Natural killer cell (primary cell): ENCODE results near the gene BORCS8. TPM values are rescaled to one million over a fixed set of nuclear protein-coding genes. Genes with fewer than 3 reads are reported as not detected.
"Not testable (repeated sequence)": the region's sequence is repeated elsewhere in the genome, so short reads cannot be mapped to it uniquely, and the experiment has no call there.

ENCODE experiments used
- ATAC-seq, 3 donors: fragments of 150-1000 bp in 2 of 3; fragments of 200-7000 bp in 1 of 3; cut with Tn5 transposase; 1 replicate in 1 of 3; 2 replicates in 2 of 3; pipeline ENCODE4 v1.10.0; 2021; ENCODE audit warnings: mild to moderate bottlenecking in 2 of 3, moderate library complexity in 2 of 3
- DNase-seq, 2 donors: peaks; one replicate each; pipeline versions ENCODE4 v3.0.0 to v3.0.0-alpha.2; 2013 to 2021; ENCODE audit warnings: mixed read lengths in 1 of 2
- H3K27ac ChIP-seq: one replicate; pipeline ENCODE4 v1.5.1; 2013; ENCODE audit warnings: mild to moderate bottlenecking, low read length
- H3K27me3 ChIP-seq: one replicate; pipeline ENCODE4 v1.6.1; 2013; ENCODE audit warnings: low read length; ENCODE audit not compliant: control insufficient read depth, insufficient read depth
- H3K36me3 ChIP-seq: one replicate; pipeline ENCODE4 v1.6.1; 2013; ENCODE audit warnings: low read length; ENCODE audit not compliant: control insufficient read depth, insufficient read depth
- H3K4me1 ChIP-seq: one replicate; pipeline ENCODE4 v1.6.1; 2013; ENCODE audit warnings: low read length; ENCODE audit not compliant: control insufficient read depth, insufficient read depth
- H3K4me3 ChIP-seq: one replicate; pipeline ENCODE4 v1.5.1; 2013; ENCODE audit warnings: low read length
- H3K9me3 ChIP-seq: one replicate; pipeline ENCODE4 v1.6.1; 2013; ENCODE audit warnings: low read length; ENCODE audit not compliant: control insufficient read depth, insufficient read depth
- H3K27ac Mint-ChIP-seq, 2 donors: one replicate each; pipeline ENCODE4 v1.8.0; 2022; ENCODE audit warnings: mild to moderate bottlenecking in 2 of 2, mixed read lengths in 2 of 2, moderate library complexity in 1 of 2
- H3K27me3 Mint-ChIP-seq, 2 donors: one replicate each; pipeline ENCODE4 v1.8.0; 2022; ENCODE audit warnings: low read depth in 2 of 2, mixed read lengths in 2 of 2
- H3K36me3 Mint-ChIP-seq: one replicate; pipeline ENCODE4 v1.8.0; 2022; ENCODE audit warnings: mixed read lengths
- H3K4me1 Mint-ChIP-seq, 2 donors: one replicate each; pipeline ENCODE4 v1.8.0; 2022; ENCODE audit warnings: mixed read lengths in 2 of 2
- H3K4me3 Mint-ChIP-seq: one replicate; pipeline ENCODE4 v1.8.0; 2022; ENCODE audit warnings: mild to moderate bottlenecking, moderate library complexity, mixed read lengths
- H3K9me3 Mint-ChIP-seq, 2 donors: one replicate each; pipeline ENCODE4 v1.8.0; 2022; ENCODE audit warnings: mixed read lengths in 2 of 2
- WGBS: methylation state at CpG from one replicate; pipeline ENCODE4 v1.1.7; 2013; ENCODE audit warnings: missing lambda C conversion rate; ENCODE audit not compliant: insufficient coverage; 5-methylcytosine and 5-hydroxymethylcytosine counted together
- intact Hi-C: fragments of 100-400 bp; cut with micrococcal nuclease; formaldehyde crosslinking; loops from one replicate; pipeline ENCODE4 v1.14.2; 2022
- total RNA-seq, 4 donors: library from RNA; stranded (reverse); fragments of 120-200 nt in 1 of 4; gene quantifications; one replicate each; pipeline versions ENCODE4 v1.2.3 to v1.2.4, GENCODE V29; 2013 to 2022
- TF ChIP-seq, protein P1 (sequence below): fragments of 200-600 bp; IDR thresholded peaks from one replicate; pipeline ENCODE4 v1.8.0; 2022; ENCODE audit warnings: antibody characterized with exemption

Gene BORCS8
- total RNA-seq, 3 donors from 2014 or later (not counting 1 experiment from before 2014, with no cell fraction given), result 28.2 to 42.4 (median 33.2) TPM

DNA sequence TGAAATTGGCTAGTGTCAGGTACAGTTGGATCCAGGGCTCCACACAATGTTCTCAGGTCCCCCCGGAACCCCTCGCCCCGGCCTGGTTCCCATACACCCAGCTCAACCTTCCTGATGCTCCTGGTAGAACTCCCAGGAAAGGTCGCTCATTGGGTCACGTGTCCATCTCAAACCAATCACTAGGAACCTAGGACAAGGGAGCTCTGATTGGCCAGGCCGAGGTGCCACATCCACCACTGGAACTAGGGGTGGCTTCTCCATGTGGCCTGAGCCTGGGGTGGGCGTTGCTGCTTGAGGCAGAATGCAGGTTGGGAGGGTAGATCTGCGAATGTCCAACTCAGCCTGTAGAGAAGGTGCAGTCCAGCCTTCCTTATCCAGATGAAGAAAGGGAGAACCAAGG is 15.0 kb downstream of the BORCS8 start:
- Histone ChIP-seq H3K4me1 (peaks cover 14% of the 10 kb centered on the region), H3K27me3 (no peaks in the 10 kb centered on the region), H3K27ac (no peak overlapping the region), H3K9me3 (no peaks in the 10 kb centered on the region), H3K36me3 (peaks cover 28% of the 10 kb centered on the region), H3K4me3 (no peak overlapping the region)
- Mint-ChIP-seq H3K4me3 (no peak overlapping the region), H3K27me3 (no peaks in the 10 kb centered on the region), H3K9me3 (no peaks in the 10 kb centered on the region), H3K27ac (no peak overlapping the region), H3K36me3 (peaks cover 2% of the 10 kb centered on the region), H3K4me1 (peaks cover 0 to 13% of the 10 kb centered on the region in 2 donors)
- DNase-seq (no peak), ATAC-seq (no peak)
- TF ChIP-seq, protein P1, sequence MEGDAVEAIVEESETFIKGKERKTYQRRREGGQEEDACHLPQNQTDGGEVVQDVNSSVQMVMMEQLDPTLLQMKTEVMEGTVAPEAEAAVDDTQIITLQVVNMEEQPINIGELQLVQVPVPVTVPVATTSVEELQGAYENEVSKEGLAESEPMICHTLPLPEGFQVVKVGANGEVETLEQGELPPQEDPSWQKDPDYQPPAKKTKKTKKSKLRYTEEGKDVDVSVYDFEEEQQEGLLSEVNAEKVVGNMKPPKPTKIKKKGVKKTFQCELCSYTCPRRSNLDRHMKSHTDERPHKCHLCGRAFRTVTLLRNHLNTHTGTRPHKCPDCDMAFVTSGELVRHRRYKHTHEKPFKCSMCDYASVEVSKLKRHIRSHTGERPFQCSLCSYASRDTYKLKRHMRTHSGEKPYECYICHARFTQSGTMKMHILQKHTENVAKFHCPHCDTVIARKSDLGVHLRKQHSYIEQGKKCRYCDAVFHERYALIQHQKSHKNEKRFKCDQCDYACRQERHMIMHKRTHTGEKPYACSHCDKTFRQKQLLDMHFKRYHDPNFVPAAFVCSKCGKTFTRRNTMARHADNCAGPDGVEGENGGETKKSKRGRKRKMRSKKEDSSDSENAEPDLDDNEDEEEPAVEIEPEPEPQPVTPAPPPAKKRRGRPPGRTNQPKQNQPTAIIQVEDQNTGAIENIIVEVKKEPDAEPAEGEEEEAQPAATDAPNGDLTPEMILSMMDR, result no peak
- 90% methylated on average over 8 of the region's 8 CpGs for WGBS
- intact Hi-C loops, result no loop called here

DNA sequence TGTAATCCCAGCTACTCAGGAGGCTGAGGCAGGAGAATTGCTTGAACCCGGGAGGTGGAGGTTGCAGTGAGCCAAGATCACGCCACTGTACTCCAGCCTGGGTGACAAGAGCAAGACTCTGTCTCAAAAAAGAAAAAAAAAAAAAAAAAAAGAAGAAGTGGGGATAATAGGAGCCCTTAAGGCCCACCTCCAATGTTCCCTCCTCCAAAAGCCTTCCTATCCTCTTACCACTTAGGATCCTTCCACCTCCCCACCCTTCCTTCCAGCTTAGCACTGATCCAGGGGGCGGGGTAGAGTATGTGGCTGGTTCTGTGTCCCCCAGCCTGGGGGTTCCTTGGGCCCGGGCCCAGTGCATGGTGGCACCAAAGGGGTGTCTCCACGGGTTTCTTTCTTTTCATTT is 18.7 kb downstream of the BORCS8 start:
- WGBS, result 92% methylated on average over 5 of the region's 5 CpGs
- ATAC-seq, DNase-seq, H3K27ac Mint-ChIP-seq, H3K27me3 ChIP-seq, H3K27ac ChIP-seq, H3K9me3 ChIP-seq, H3K4me3 ChIP-seq, H3K36me3 Mint-ChIP-seq, H3K4me3 Mint-ChIP-seq, H3K9me3 Mint-ChIP-seq, H3K27me3 Mint-ChIP-seq, intact Hi-C loops: not testable (repeated sequence)
- H3K36me3 ChIP-seq, result peaks cover 12% of the 10 kb centered on the region
- peaks cover 18% of the 10 kb centered on the region for H3K4me1 ChIP-seq
- H3K4me1 Mint-ChIP-seq, result peaks cover 15 to 16% of the 10 kb centered on the region in 2 donors

DNA sequence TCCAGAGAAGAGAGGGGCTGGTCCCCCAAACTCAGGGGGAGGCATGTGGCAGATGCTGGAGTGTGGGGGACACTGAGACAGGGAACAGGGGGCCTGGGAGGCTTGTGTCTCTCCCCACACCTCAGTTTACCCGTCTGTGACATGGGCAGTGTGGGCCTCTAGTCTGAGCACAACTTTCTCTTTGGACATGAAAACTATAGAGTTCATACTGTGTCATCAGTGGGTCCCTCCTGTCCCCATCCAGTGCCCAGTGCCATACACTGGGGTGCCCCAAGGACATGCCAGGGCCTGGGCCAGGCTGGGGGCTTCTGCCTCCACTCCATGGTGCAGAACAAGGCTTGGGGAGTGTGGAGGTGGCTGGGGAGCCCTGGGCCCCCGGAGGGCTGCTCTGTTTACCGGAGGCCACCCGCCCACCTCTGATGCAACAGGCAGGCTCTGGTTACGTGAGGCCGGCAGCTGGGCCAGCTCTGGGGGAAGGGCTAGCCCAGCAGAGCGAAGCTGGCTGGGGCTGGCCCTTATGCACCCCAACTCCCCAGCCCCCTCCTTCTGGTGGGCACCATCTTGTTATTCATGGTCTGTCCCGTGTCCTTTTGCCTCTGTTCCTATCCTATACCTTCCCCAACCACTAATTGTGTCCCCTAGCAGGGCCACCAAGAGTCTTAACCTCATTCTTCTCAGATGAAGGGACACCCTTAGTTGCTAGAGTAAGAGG is 20.0 kb downstream of the BORCS8 start:
- H3K36me3 ChIP-seq, result peaks cover 8% of the 10 kb centered on the region
- peaks cover 0 to 4% of the 10 kb centered on the region in 2 donors for H3K27me3 Mint-ChIP-seq
- H3K9me3 ChIP-seq, result no peaks in the 10 kb centered on the region
- no peaks in the 10 kb centered on the region for H3K27me3 ChIP-seq
- WGBS, result 84% methylated on average over 8 of the region's 8 CpGs
- no peak overlapping the region for H3K27ac Mint-ChIP-seq
- TF ChIP-seq, protein P1, result no peak
- ATAC-seq (no peak), DNase-seq (no peak)
- no peak overlapping the region for H3K4me3 ChIP-seq
- no peaks in the 10 kb centered on the region for H3K36me3 Mint-ChIP-seq
- peaks cover 18% of the 10 kb centered on the region for H3K4me1 ChIP-seq
- H3K4me3 Mint-ChIP-seq, result no peak overlapping the region
- peaks cover 15 to 16% of the 10 kb centered on the region in 2 donors for H3K4me1 Mint-ChIP-seq
- intact Hi-C loops, result no loop called here
- no peak overlapping the region for H3K27ac ChIP-seq
- no peaks in the 10 kb centered on the region for H3K9me3 Mint-ChIP-seq

DNA sequence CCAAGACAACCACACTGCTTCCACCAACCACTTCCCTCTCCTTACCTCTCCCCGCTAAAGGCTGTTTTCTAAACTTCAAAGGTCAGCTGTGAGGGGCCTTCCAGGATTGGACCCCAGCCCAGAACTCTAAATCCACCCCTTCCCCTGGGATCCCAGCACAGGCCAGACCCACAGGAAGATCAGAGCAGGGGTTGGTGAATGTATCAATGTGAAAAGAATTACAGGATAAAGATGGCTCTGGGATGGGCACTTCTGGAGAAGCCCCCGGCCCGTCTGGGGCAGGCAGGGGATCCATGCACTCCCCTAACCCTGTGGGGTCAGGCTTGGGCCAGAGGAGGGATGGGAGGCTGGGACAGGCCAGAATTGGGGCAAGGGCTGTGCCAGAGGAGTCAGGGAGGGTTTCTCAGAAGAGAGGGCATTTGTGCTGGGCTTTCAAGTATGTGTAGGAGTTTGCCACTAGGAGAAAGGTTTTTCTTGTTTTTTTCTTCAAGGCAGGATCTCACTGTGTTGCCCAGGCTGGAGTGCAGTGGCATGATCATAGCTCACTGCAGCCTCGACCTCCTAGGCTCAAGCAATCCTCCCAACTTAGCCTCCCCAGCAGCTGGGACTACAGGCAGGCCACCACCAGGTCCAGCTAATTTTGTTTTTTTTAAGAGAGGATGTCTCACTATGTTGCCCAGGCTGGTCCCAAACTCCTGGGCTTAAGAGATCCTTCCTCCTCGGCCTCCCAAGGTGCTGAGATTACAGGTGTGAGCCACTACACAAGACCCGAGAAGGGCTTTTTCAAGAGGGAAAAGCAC is 20.9 kb downstream of the BORCS8 start:
- intact Hi-C loops, result no loop called here
- H3K27me3 ChIP-seq, result no peaks in the 10 kb centered on the region
- TF ChIP-seq, protein P1, result no peak
- H3K27ac Mint-ChIP-seq, result peak overlapping the region in 1 of 2 donors; percentile 69
- peaks cover 18% of the 10 kb centered on the region for H3K4me1 ChIP-seq
- H3K9me3 ChIP-seq, result no peaks in the 10 kb centered on the region
- DNase-seq (no peak), ATAC-seq (no peak)
- H3K4me1 Mint-ChIP-seq, result peaks cover 15 to 16% of the 10 kb centered on the region in 2 donors
- no peaks in the 10 kb centered on the region for H3K36me3 Mint-ChIP-seq
- no peaks in the 10 kb centered on the region for H3K9me3 Mint-ChIP-seq
- H3K27me3 Mint-ChIP-seq, result peaks cover 0 to 4% of the 10 kb centered on the region in 2 donors
- WGBS, result 94% methylated on average over 6 of the region's 6 CpGs
- H3K4me3 ChIP-seq, result no peak overlapping the region
- peak overlapping the region; percentile 17 for H3K4me3 Mint-ChIP-seq
- no peaks in the 10 kb centered on the region for H3K36me3 ChIP-seq
- H3K27ac ChIP-seq, result no peak overlapping the region
